Stimulated activated CD4-positive, alpha-beta T cell treated with anti-CD3 and anti-CD28 coated beads, Interleukin-12 subunit alpha, Interleukin-12 subunit beta, amount 100 ng/mL, for 4 hours (primary cell): ENCODE measurements around the gene LRRC10B.

Source experiments
- DNase-seq: peaks from one replicate; pipeline ENCODE4 v3.0.0-alpha.2; 2020

LRRC10B gene

GRCh38 chr11:61487342-61488025, 21.1 kb upstream of the LRRC10B start:
- DNase-seq: no peak

DNA sequence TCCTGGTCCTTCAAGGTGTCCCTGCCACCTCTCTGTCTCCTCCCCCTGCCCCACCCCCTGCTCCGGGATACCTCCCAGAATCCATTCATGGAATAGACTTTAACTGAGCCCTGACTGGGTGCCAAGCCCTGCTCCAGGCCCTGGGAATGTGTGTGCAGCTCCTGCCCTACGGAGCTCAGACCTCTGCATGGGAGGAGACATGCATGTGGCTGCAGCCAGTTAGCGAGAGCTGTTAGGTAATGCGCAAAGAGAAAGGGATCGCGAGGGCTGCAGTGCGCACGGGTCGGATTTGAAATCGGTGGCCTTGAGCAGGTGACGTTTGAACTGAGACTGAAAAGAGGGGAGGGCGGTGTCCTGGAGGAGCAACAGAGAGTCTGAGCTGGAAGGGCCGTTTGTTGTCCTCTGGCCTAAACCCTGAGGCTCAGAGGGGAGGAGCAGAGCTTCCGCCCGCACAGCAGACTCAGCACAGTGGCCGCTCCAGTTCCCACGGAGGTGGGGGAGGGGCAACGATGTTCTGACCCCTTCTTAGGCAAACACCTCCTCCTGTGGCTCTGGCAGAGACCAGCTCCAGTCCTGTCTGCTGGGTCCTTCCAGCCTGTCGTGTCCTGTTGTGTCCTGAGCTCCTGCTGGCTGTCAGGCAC, 19.8 kb upstream of the LRRC10B start:
- no peak for DNase-seq

DNA sequence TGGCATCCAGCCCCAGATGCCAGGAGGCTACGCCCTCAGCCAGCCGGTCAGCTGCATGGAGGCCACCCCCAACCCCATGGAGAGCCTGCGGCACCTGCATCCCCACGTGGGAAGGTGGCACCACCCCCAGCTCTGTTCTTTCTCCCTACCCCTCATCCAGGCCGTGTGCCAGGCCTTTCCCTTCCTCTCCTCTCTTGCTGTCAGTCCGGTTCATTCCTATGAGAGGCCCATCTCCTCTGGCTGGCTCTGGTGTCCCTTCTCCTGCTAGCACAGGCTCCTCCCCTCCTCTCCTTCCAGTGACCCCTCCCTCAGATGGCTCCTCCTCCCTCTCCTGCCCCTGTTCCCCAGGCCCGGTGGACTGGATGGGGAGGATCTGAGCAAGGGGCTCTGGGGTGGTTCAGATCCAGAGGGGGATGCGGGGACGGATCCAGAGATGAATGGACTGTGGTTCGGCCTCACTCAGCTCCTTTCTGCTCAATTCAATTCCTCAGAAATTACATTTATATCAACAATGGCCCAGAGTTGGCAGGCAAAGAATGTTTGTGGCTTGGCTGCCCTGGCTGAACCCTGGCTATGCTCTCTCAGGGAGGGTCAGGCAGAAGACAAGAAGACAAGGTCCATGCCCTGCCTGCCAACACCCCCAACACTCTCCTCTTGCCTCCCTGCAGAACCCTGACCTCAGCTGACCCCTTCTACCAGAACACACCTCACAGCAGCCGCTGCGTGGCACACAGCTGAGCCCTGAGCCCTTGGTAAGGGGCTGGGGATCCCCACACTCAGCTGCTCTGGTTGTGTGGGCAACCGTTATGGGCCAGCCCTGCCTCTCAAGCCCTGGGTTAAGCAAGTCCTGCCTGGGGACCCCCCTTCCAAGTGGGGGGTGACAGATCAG, 18.5 kb upstream of the LRRC10B start:
- DNase-seq: no peak

DNA sequence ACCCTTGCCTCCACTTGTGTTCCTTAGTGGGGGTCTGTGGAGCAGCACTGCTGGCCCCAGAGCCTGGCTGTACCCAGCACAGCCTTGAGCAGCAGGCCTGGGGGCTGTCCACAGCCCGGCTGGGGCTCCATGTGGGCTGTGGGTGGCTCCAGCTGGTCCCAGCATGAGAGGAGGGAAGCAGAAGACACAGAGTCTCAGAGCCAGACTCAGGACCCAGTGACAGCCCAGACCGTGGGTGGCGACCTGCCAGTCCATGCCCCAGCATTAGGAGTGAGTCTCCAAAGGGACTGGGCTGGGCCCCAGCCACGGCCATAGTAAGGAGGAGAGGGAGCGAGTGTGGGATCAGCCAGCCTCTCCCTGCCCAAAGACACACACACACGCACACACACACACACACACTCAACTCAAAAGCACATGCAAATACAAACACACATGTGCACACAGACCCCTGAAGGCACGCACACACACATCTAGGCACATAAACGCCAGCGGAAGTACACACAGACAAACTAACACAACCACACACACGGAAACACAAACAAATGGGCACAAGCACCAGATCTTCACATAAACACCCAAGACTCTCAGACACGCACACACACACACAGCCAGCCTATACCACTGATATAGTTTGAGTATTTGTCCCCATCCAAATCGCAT, 16.7 kb upstream of the LRRC10B start:
- DNase-seq: no peak

DNA sequence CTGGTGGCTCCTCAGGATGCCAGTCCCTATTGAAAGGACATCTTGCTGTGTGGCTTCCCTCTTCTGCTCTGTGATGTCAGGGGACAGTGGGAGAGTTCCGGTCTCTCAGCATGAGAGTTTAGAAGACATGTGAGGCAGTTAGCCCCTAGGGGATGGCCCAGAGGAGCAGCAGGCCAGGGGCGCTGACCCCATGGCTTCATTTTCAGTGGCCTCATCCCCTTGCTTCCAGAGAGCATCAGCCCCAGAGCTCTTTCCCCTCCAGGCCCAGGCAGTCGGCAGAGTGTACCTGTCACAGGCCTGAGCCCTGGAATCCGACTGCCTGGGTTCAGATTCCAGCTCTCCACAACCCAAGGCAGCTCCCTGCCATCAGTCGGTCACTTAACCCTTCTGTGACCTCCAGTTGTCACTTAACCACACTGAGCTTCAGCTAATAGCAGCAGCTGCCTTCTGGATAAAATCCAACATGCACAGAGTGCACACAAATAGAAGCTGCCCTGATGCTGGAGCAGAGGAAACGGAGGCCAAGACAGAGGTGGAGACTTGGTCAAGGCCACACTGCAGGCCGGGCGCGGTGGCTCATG, 14.1 kb upstream of the LRRC10B start:
- DNase-seq: no peak

- DNase-seq: no peak
Measured at GRCh38 chr11:61495801-61496601, 12.5 kb upstream of the LRRC10B start.

GRCh38 chr11:61496602-61497400, 11.7 kb upstream of the LRRC10B start:
- no peak for DNase-seq

GRCh38 chr11:61497473-61497872, 11.1 kb upstream of the LRRC10B start:
- no peak for DNase-seq

GRCh38 chr11:61497876-61498275, 10.7 kb upstream of the LRRC10B start:
- DNase-seq: no peak

GRCh38 chr11:61498767-61499341, 9.7 kb upstream of the LRRC10B start:
- no peak for DNase-seq

DNA sequence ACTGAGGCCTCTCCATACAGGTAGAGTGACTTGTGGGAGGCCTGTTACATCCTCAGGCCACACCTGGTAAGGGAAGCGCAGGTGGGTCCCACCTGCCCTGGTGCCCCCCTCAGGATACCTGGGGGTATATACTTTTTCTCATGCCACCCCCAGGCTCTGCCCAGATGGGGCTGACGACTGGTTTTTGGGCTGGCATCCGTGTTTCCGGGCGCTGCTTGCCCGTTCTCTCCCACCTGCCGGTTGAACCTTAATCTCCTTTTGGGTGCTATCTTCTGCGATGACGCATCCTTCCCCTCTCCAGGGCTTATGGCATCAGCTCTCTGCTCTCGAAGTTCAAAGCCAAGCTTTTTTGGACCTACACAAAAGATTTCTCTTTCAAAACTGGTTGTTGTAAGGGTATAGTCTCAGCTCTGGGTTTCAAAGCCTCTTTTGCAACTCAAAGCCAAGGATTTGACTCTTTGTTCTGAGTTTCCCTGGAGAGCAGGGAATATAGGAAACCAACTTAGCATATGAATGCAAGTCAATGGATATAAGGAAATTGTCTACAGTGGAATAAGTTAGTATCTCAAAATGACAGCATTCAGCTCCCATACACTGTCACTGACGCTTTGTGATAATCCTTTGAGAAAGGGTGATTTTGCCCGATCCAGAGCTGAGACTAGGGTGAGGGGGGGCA, 8.6 kb upstream of the LRRC10B start:
- no peak for DNase-seq

- DNase-seq: no peak
Measured at GRCh38 chr11:61502522-61502921, 6.0 kb upstream of the LRRC10B start.

GRCh38 chr11:61503135-61503770, 5.3 kb upstream of the LRRC10B start:
- DNase-seq: no peak

DNA sequence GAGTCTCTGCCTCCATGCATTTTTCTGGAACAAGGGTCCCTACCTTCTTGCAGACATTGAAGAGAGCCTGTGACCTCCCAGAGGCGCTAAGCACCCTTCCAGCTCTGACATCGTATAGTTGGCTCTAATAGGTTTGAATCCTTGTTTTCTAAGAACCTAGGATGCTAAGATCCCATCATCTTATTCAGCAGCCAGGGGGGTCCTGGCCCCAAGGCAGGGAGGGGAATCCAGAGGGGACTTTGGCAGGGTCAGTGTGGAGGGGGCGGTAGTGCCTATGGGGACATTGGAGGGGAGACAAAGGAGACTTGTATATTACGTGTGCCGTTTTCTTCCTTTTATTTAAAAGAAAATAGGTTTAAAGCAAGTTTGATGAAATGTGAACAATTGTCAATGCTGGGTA, 3.4 kb upstream of the LRRC10B start:
- DNase-seq: no peak

GRCh38 chr11:61505640-61506155, 2.9 kb upstream of the LRRC10B start:
- no peak for DNase-seq

- DNase-seq: no peak
Measured at GRCh38 chr11:61507012-61507768, 1.4 kb upstream of the LRRC10B start.

GRCh38 chr11:61509043-61510029, 787 bp downstream of the LRRC10B start:
- peak; percentile 57 for DNase-seq
